ENCODE measurements around the gene RAB11B. TPM values are rescaled to one million over a fixed set of nuclear protein-coding genes. Genes with fewer than 3 reads are reported as not detected.
A peak's percentile ranks its signal among the peaks of the same experiment; 100 is the strongest.
"Not testable (repeated sequence)": the region's sequence is repeated elsewhere in the genome, so short reads cannot be mapped to it uniquely, and the experiment has no call there.

The RAB11B gene
- total RNA-seq, 4 donors from 2014 or later = 76.2 to 181 (median 151) TPM

- Histone ChIP-seq H3K36me3 (peaks cover 0 to 20% (median 0%) of the 10 kb centered on the region in 3 donors), H3K9me3 (no peaks in the 10 kb centered on the region), H3K27ac (no peak overlapping the region), H3K4me3 (no peak overlapping the region), H3K4me1 (no peaks in the 10 kb centered on the region), H3K27me3 (no peaks in the 10 kb centered on the region)
- DNase-seq = no peak
- no peak for TF ChIP-seq POLR2A (IDR thresholded peaks at IDR 0.05)
- TF ChIP-seq, protein P1, sequence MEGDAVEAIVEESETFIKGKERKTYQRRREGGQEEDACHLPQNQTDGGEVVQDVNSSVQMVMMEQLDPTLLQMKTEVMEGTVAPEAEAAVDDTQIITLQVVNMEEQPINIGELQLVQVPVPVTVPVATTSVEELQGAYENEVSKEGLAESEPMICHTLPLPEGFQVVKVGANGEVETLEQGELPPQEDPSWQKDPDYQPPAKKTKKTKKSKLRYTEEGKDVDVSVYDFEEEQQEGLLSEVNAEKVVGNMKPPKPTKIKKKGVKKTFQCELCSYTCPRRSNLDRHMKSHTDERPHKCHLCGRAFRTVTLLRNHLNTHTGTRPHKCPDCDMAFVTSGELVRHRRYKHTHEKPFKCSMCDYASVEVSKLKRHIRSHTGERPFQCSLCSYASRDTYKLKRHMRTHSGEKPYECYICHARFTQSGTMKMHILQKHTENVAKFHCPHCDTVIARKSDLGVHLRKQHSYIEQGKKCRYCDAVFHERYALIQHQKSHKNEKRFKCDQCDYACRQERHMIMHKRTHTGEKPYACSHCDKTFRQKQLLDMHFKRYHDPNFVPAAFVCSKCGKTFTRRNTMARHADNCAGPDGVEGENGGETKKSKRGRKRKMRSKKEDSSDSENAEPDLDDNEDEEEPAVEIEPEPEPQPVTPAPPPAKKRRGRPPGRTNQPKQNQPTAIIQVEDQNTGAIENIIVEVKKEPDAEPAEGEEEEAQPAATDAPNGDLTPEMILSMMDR (IDR thresholded peaks at IDR 0.05) = no peak
Measured at GRCh38 chr19:8430650-8431049, 40.5 kb downstream of the RAB11B start.

DNA sequence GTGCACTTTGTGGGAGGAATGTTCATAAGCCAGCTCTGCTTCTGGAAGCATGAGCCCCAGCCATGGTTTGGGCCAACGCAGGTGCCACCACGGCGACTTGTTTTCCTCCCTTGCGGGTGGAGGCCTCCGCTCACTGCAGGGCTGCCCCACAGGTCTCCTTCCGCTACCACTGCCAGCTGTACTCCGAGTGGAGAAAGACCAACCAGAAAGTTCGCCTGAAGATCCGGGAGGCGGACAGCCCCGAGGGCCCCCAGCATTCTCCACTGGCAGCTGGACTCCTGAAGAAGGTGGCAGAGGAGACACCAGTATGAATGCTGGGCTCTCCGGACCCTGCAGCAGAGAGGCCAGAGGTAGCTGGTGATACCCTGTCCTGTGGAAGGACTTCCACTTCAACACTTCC is 48.1 kb downstream of the RAB11B start:
- H3K27me3 ChIP-seq = no peaks in the 10 kb centered on the region
- DNase-seq = no peak
- no peaks in the 10 kb centered on the region for H3K4me1 ChIP-seq
- H3K36me3 ChIP-seq = peaks cover 0 to 7% (median 0%) of the 10 kb centered on the region in 3 donors
- H3K4me3 ChIP-seq = no peak overlapping the region
- H3K9me3 ChIP-seq = no peaks in the 10 kb centered on the region
- TF ChIP-seq, protein P1 (IDR thresholded peaks at IDR 0.05) = no peak
- no peak for TF ChIP-seq POLR2A (IDR thresholded peaks at IDR 0.05)
- H3K27ac ChIP-seq = no peak overlapping the region

GRCh38 chr19:8441725-8442544 is 51.8 kb downstream of the RAB11B start:
- no peak for DNase-seq
- Histone ChIP-seq H3K4me3 (no peak overlapping the region), H3K4me1 (peaks cover 0 to 15% (median 5%) of the 10 kb centered on the region in 4 donors), H3K27me3 (no peaks in the 10 kb centered on the region), H3K27ac (no peak overlapping the region), H3K9me3 (no peaks in the 10 kb centered on the region), H3K36me3 (peaks cover 0 to 12% (median 0%) of the 10 kb centered on the region in 3 donors)
- TF ChIP-seq, protein P1 (IDR thresholded peaks at IDR 0.05) = no peak
- no peak for TF ChIP-seq POLR2A (IDR thresholded peaks at IDR 0.05)

DNA sequence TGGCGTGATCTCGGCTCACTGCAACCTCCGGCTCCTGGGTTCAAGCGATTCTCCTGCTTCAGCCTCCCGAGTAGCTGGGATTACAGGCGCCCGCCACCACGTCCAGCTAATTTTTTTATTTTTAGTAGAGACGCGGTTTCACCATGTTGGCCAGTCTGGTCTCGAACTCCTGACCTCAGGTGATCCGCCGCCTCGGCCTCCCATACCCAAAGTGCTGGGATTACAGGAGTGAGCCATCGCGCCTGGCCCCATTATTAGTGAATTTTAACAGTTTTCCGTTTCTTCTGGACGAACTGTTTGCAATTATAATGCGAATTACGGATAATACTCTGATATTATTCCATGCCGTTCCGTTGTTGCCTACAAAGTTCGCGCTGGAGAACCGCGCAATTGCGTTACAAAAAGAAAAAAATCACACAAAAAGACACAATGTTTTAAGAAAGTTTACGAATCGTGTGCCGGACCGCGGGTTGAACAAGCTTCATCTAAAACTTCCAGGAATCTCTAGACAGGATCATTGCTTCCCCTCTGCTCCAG is 54.0 kb downstream of the RAB11B start:
- peaks cover 0 to 37% (median 14%) of the 10 kb centered on the region in 4 donors for H3K4me1 ChIP-seq
- H3K27ac ChIP-seq = peak overlapping the region; percentile 88 to 97 (median 96)
- peak overlapping the region; percentile 57 to 96 (median 94) for H3K4me3 ChIP-seq
- not testable (repeated sequence) for H3K9me3 ChIP-seq, H3K36me3 ChIP-seq, DNase-seq, H3K27me3 ChIP-seq

- H3K4me3 ChIP-seq = peak within 1 kb of the TSS; percentile 57 to 96 (median 94)
- peak; percentile 84 to 92 for TF ChIP-seq POLR2A (IDR thresholded peaks at IDR 0.05)
- TF ChIP-seq, protein P1 (IDR thresholded peaks at IDR 0.05) = no peak
Measured at GRCh38 chr19:8444677-8445487, 54.7 kb downstream of the RAB11B start, which contains the start of gene HNRNPM. HNRNPM (plus strand) TSS chr19:8444975; CDS start chr19:8444999, 24 bp downstream.

More at GRCh38 chr19:8444677-8445487, 54.7 kb downstream of the RAB11B start, which contains the start of gene HNRNPM:
- Histone ChIP-seq H3K36me3 (peaks cover 0 to 4% (median 0%) of the 10 kb centered on the region in 3 donors), H3K4me1 (peaks cover 0 to 40% (median 15%) of the 10 kb centered on the region in 4 donors), H3K27me3 (no peaks in the 10 kb centered on the region), H3K9me3 (no peaks in the 10 kb centered on the region), H3K27ac (peak within 1 kb of the TSS; percentile 88 to 97 (median 96))
- DNase-seq = peak; percentile 99 to 100 (median 100)

All from Peyer's patch (tissue), 4 donors.